Measurements from ENCODE around the gene RYR3. TPM values are rescaled to one million over a fixed set of nuclear protein-coding genes. Genes with fewer than 3 reads are reported as not detected.

Gene RYR3
- total and polyA plus RNA-seq, 4 donors, result 0.09 to 1.4 (median 0.47) TPM

DNA sequence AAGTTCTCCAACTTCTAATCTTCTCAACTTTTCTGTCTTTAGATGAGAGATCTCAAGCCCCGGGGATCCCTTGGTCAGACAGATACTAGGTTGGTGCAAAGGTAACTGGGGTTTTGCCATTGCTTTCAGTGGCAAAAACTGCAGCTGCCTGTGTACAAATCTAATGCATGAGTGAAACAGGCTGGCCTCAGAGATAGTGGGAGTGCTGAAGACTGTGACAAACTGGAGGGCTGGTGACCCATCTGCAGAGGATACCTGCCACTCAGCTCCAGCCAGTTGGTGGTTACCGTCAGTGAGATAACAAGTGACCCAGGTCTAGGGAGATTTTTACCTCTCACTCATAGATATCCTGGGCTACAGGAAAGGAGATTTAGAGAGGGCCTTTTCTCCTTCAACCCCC, 85.7 kb downstream of the RYR3 start:
- Histone ChIP-seq H3K9me3 (ENCODE audit: control insufficient read depth in 4 of 4, insufficient read depth in 3 of 4, low read length in 3 of 4) (no peaks in the 10 kb centered on the region), H3K27me3 (ENCODE audit: control insufficient read depth in 3 of 3, insufficient read depth in 3 of 3, low read length in 2 of 3) (no peaks in the 10 kb centered on the region), H3K4me3 (no peak overlapping the region), H3K27ac (ENCODE audit: low read depth in 1 of 2, low read length in 1 of 2) (no peak overlapping the region), H3K9ac (ENCODE audit: insufficient read depth in 1 of 2, low read length in 2 of 2) (no peak overlapping the region), H3K36me3 (ENCODE audit: control insufficient read depth in 4 of 4, insufficient read depth in 4 of 4, low read length in 4 of 4) (no peaks in the 10 kb centered on the region), H3K4me1 (ENCODE audit: control insufficient read depth in 5 of 5, insufficient read depth in 5 of 5, low read length in 5 of 5) (no peaks in the 10 kb centered on the region)
- 76 to 87% methylated on average over 2 of the region's 2 CpGs for WGBS, 2 donors
- ATAC-seq (ENCODE audit: insufficient read depth, low FRiP score) (no peak), DNase-seq (no peak)
- TF ChIP-seq CTCF (IDR thresholded peaks at IDR 0.05; ENCODE audit: control extremely low read depth, extremely low read depth), result no peak

DNA sequence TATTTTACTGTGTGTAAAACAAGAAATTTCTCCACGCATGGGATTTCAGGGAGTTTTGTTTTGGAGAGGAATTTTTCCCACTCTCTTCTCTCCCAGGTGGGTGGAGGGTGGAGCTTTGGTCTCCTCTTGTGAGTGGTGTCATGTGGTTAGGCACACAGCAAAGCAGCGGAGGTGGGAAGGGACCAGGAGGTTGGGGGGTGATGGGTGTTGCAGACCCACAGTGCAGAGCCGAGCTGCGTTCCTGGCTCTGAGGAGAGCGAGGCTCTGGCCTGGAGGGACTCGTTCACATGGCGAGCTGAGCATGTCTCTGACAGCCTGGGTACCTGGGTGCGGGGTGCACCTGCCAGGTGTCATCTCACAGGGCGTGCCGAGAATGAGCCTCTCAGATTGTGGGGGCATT, 87.8 kb downstream of the RYR3 start:
- WGBS, 2 donors, result 83 to 90% methylated on average over 10 of the region's 10 CpGs
- Histone ChIP-seq H3K9ac (ENCODE audit: insufficient read depth in 1 of 2, low read length in 2 of 2) (no peak overlapping the region), H3K4me1 (ENCODE audit: control insufficient read depth in 5 of 5, insufficient read depth in 5 of 5, low read length in 5 of 5) (no peaks in the 10 kb centered on the region), H3K4me3 (no peak overlapping the region), H3K27ac (ENCODE audit: low read depth in 1 of 2, low read length in 1 of 2) (no peak overlapping the region), H3K9me3 (ENCODE audit: control insufficient read depth in 4 of 4, insufficient read depth in 3 of 4, low read length in 3 of 4) (no peaks in the 10 kb centered on the region), H3K27me3 (ENCODE audit: control insufficient read depth in 3 of 3, insufficient read depth in 3 of 3, low read length in 2 of 3) (no peaks in the 10 kb centered on the region), H3K36me3 (ENCODE audit: control insufficient read depth in 4 of 4, insufficient read depth in 4 of 4, low read length in 4 of 4) (no peaks in the 10 kb centered on the region)
- ATAC-seq (ENCODE audit: insufficient read depth, low FRiP score) (no peak), DNase-seq (no peak)
- TF ChIP-seq CTCF (IDR thresholded peaks at IDR 0.05; ENCODE audit: control extremely low read depth, extremely low read depth), result no peak

- DNase-seq, result no peak
- H3K4me3 ChIP-seq, result no peak overlapping the region
- WGBS, 2 donors, result 86 to 90% methylated on average over 3 of the region's 3 CpGs
- H3K36me3 ChIP-seq (ENCODE audit: control insufficient read depth in 4 of 4, insufficient read depth in 4 of 4, low read length in 4 of 4), result no peaks in the 10 kb centered on the region
- H3K9me3 ChIP-seq (ENCODE audit: control insufficient read depth in 4 of 4, insufficient read depth in 3 of 4, low read length in 3 of 4), result no peaks in the 10 kb centered on the region
- no peak for ATAC-seq (ENCODE audit: insufficient read depth, low FRiP score)
- H3K27me3 ChIP-seq (ENCODE audit: control insufficient read depth in 3 of 3, insufficient read depth in 3 of 3, low read length in 2 of 3), result no peaks in the 10 kb centered on the region
- H3K27ac ChIP-seq (ENCODE audit: low read depth in 1 of 2, low read length in 1 of 2), result no peak overlapping the region
- no peak for TF ChIP-seq CTCF (IDR thresholded peaks at IDR 0.05; ENCODE audit: control extremely low read depth, extremely low read depth)
- H3K4me1 ChIP-seq (ENCODE audit: control insufficient read depth in 5 of 5, insufficient read depth in 5 of 5, low read length in 5 of 5), result no peaks in the 10 kb centered on the region
- no peak overlapping the region for H3K9ac ChIP-seq (ENCODE audit: insufficient read depth in 1 of 2, low read length in 2 of 2)
Observed at GRCh38 chr15:33400941-33401340, 90.2 kb downstream of the RYR3 start.

DNA sequence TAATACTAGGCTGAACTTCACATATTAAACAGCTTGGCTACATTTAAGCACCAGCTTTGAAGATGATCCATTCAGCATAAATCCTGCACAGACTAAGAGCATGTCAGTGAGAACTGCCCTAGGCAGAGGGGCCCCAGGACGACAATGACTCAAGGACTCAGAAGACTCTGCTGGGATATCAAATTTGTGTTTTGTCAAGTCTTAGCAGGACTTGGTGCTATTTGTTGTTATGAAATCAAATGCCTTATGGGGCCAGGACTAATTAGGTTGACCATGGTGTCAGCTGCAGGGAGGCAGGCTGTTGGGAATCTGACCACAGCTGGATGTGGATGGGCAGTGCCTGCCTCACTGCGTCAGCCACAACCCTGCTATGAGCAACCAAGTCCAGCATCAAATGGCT, 91.8 kb downstream of the RYR3 start:
- Histone ChIP-seq H3K27ac (ENCODE audit: low read depth in 1 of 2, low read length in 1 of 2) (no peak overlapping the region), H3K9ac (ENCODE audit: insufficient read depth in 1 of 2, low read length in 2 of 2) (no peak overlapping the region), H3K9me3 (ENCODE audit: control insufficient read depth in 4 of 4, insufficient read depth in 3 of 4, low read length in 3 of 4) (no peaks in the 10 kb centered on the region), H3K36me3 (ENCODE audit: control insufficient read depth in 4 of 4, insufficient read depth in 4 of 4, low read length in 4 of 4) (no peaks in the 10 kb centered on the region), H3K27me3 (ENCODE audit: control insufficient read depth in 3 of 3, insufficient read depth in 3 of 3, low read length in 2 of 3) (no peaks in the 10 kb centered on the region), H3K4me3 (no peak overlapping the region), H3K4me1 (ENCODE audit: control insufficient read depth in 5 of 5, insufficient read depth in 5 of 5, low read length in 5 of 5) (no peaks in the 10 kb centered on the region)
- TF ChIP-seq CTCF (IDR thresholded peaks at IDR 0.05; ENCODE audit: control extremely low read depth, extremely low read depth), result no peak
- no peak for ATAC-seq (ENCODE audit: insufficient read depth, low FRiP score)
- no peak for DNase-seq
- 73 to 75% methylated on average over 2 of the region's 2 CpGs for WGBS, 2 donors

Measured in lung (tissue), 12 donors.